NCI-H1105 treated with DMSO at 0.1 percent for 48 hours (cell line): ENCODE data around the gene GULP1.
"Not testable (repeated sequence)": the region's sequence is repeated elsewhere in the genome, so short reads cannot be mapped to it uniquely, and the experiment has no call there.

Source experiments
- DNase-seq: peaks from one replicate; lab custom pipeline; 2025; lab: John Stamatoyannopoulos, UW

GULP1 gene

GRCh38 chr2:188292348-188293239 is 920 bp downstream of the GULP1 start:
- peak; percentile 19 for DNase-seq

- peak; percentile 88 for DNase-seq
Observed at GRCh38 chr2:188293601-188294351, 2.1 kb downstream of the GULP1 start.

- no peak for DNase-seq
Observed at GRCh38 chr2:188294352-188294926, 2.8 kb downstream of the GULP1 start.

GRCh38 chr2:188295067-188295685 is 3.5 kb downstream of the GULP1 start:
- DNase-seq: no peak

GRCh38 chr2:188297978-188298377 is 6.3 kb downstream of the GULP1 start:
- DNase-seq: no peak

GRCh38 chr2:188298937-188299371 is 7.3 kb downstream of the GULP1 start:
- not testable (repeated sequence) for DNase-seq

- no peak for DNase-seq
Observed at GRCh38 chr2:188303363-188304031, 11.8 kb downstream of the GULP1 start.

- no peak for DNase-seq
Observed at GRCh38 chr2:188305271-188305670, 13.6 kb downstream of the GULP1 start.

- no peak for DNase-seq
Observed at GRCh38 chr2:188306271-188306670, 14.6 kb downstream of the GULP1 start.

- no peak for DNase-seq
Observed at GRCh38 chr2:188307850-188308283, 16.2 kb downstream of the GULP1 start.

GRCh38 chr2:188308483-188308882 is 16.8 kb downstream of the GULP1 start:
- DNase-seq: no peak

- DNase-seq: no peak
Observed at GRCh38 chr2:188309364-188309763, 17.7 kb downstream of the GULP1 start.

- DNase-seq: no peak
Observed at GRCh38 chr2:188314314-188315054, 22.8 kb downstream of the GULP1 start.

GRCh38 chr2:188315750-188316149 is 24.1 kb downstream of the GULP1 start:
- no peak for DNase-seq

GRCh38 chr2:188316342-188316741 is 24.7 kb downstream of the GULP1 start:
- DNase-seq: no peak

- no peak for DNase-seq
Observed at GRCh38 chr2:188316791-188317423, 25.2 kb downstream of the GULP1 start.

GRCh38 chr2:188318161-188318749 is 26.6 kb downstream of the GULP1 start:
- no peak for DNase-seq

GRCh38 chr2:188319838-188320237 is 28.2 kb downstream of the GULP1 start:
- no peak for DNase-seq

- no peak for DNase-seq
Observed at GRCh38 chr2:188320861-188321260, 29.2 kb downstream of the GULP1 start.
